ENCODE results near the gene RHD.
"Not testable (repeated sequence)": the region's sequence is repeated elsewhere in the genome, so short reads cannot be mapped to it uniquely, and the experiment has no call there.

Gene RHD

GRCh38 chr1:25302330-25302729, 30.0 kb downstream of the RHD start:
- in situ Hi-C loops (cut with HindIII; ENCODE audit: low sequenced_read_pairs), result not testable (repeated sequence)

GRCh38 chr1:25304936-25305335, 32.6 kb downstream of the RHD start:
- in situ Hi-C loops (cut with HindIII; ENCODE audit: low sequenced_read_pairs), result not testable (repeated sequence)

GRCh38 chr1:25308168-25308567, 35.9 kb downstream of the RHD start:
- in situ Hi-C loops (cut with HindIII; ENCODE audit: low sequenced_read_pairs), result not testable (repeated sequence)

- in situ Hi-C loops (cut with HindIII; ENCODE audit: low sequenced_read_pairs), result not testable (repeated sequence)
Observed at GRCh38 chr1:25309085-25309484, 36.8 kb downstream of the RHD start.

GRCh38 chr1:25309486-25309885, 37.2 kb downstream of the RHD start:
- in situ Hi-C loops (cut with HindIII; ENCODE audit: low sequenced_read_pairs), result not testable (repeated sequence)

GRCh38 chr1:25312806-25313470, 40.6 kb downstream of the RHD start:
- in situ Hi-C loops (cut with HindIII; ENCODE audit: low sequenced_read_pairs), result not testable (repeated sequence)

GRCh38 chr1:25320314-25320938, 48.1 kb downstream of the RHD start:
- in situ Hi-C loops (cut with HindIII; ENCODE audit: low sequenced_read_pairs), result not testable (repeated sequence)

GRCh38 chr1:25322127-25322526, 49.8 kb downstream of the RHD start:
- in situ Hi-C loops (cut with HindIII; ENCODE audit: low sequenced_read_pairs), result not testable (repeated sequence)

GRCh38 chr1:25324407-25324806, 52.1 kb downstream of the RHD start:
- in situ Hi-C loops (cut with HindIII; ENCODE audit: low sequenced_read_pairs), result not testable (repeated sequence)

- in situ Hi-C loops (cut with HindIII; ENCODE audit: low sequenced_read_pairs), result not testable (repeated sequence)
Observed at GRCh38 chr1:25327864-25328790, 55.8 kb downstream of the RHD start.

GRCh38 chr1:25328791-25329185, 56.5 kb downstream of the RHD start:
- in situ Hi-C loops (cut with HindIII; ENCODE audit: low sequenced_read_pairs), result not testable (repeated sequence)

GRCh38 chr1:25329336-25329735, 57.0 kb downstream of the RHD start:
- in situ Hi-C loops (cut with HindIII; ENCODE audit: low sequenced_read_pairs), result not testable (repeated sequence)

- in situ Hi-C loops (cut with HindIII; ENCODE audit: low sequenced_read_pairs), result not testable (repeated sequence)
Observed at GRCh38 chr1:25329950-25330349, 57.6 kb downstream of the RHD start.

- in situ Hi-C loops (cut with HindIII; ENCODE audit: low sequenced_read_pairs), result not testable (repeated sequence)
Observed at GRCh38 chr1:25336922-25337354, 64.6 kb downstream of the RHD start.

GRCh38 chr1:25337483-25338187, 65.3 kb downstream of the RHD start:
- in situ Hi-C loops (cut with HindIII; ENCODE audit: low sequenced_read_pairs), result not testable (repeated sequence)

- in situ Hi-C loops (cut with HindIII; ENCODE audit: low sequenced_read_pairs), result no loop called here
Observed at GRCh38 chr1:25338188-25338981, 66.1 kb downstream of the RHD start, which contains the start of gene TMEM50A. Gene TMEM50A (plus strand): TSS chr1:25338334. CDS start chr1:25340487, 2,153 bp downstream.

- in situ Hi-C loops (cut with HindIII; ENCODE audit: low sequenced_read_pairs), result no loop called here
Observed at GRCh38 chr1:25338986-25339385, 66.7 kb downstream of the RHD start.

- in situ Hi-C loops (cut with HindIII; ENCODE audit: low sequenced_read_pairs), result no loop called here
Observed at GRCh38 chr1:25341746-25342145, 69.4 kb downstream of the RHD start.

GRCh38 chr1:25342846-25343245, 70.5 kb downstream of the RHD start:
- in situ Hi-C loops (cut with HindIII; ENCODE audit: low sequenced_read_pairs), result no loop called here

- in situ Hi-C loops (cut with HindIII; ENCODE audit: low sequenced_read_pairs), result no loop called here
Observed at GRCh38 chr1:25343872-25344271, 71.6 kb downstream of the RHD start.

Data from endothelial cell of hepatic sinusoid (primary cell).